ENCODE results near the gene CPNE6.

Gene CPNE6

GRCh38 chr14:24078146-24078545, 6.8 kb downstream of the CPNE6 start:
- no peak overlapping the region for H3K4me3 ChIP-seq (ENCODE audit: low read depth, low read length)
- TF ChIP-seq CTCF (conservative IDR thresholded peaks at IDR 0.05; ENCODE audit: low read depth, low read length) = no peak
- DNase-seq (ENCODE audit: low read depth) = no peak

GRCh38 chr14:24079491-24080141, 8.3 kb downstream of the CPNE6 start:
- no peak for DNase-seq (ENCODE audit: low read depth)
- no peak overlapping the region for H3K4me3 ChIP-seq (ENCODE audit: low read depth, low read length)
- no peak for TF ChIP-seq CTCF (conservative IDR thresholded peaks at IDR 0.05; ENCODE audit: low read depth, low read length)

GRCh38 chr14:24080142-24080530, 8.8 kb downstream of the CPNE6 start:
- no peak for TF ChIP-seq CTCF (conservative IDR thresholded peaks at IDR 0.05; ENCODE audit: low read depth, low read length)
- no peak overlapping the region for H3K4me3 ChIP-seq (ENCODE audit: low read depth, low read length)
- DNase-seq (ENCODE audit: low read depth) = no peak

- TF ChIP-seq CTCF (conservative IDR thresholded peaks at IDR 0.05; ENCODE audit: low read depth, low read length) = no peak
- peak; percentile 24 for DNase-seq (ENCODE audit: low read depth)
- peak overlapping the region; percentile 58 for H3K4me3 ChIP-seq (ENCODE audit: low read depth, low read length)
These were observed 9.8 kb downstream of the CPNE6 start for GRCh38 chr14:24080888-24081738.

GRCh38 chr14:24081739-24082211, 10.4 kb downstream of the CPNE6 start:
- no peak for DNase-seq (ENCODE audit: low read depth)
- TF ChIP-seq CTCF (conservative IDR thresholded peaks at IDR 0.05; ENCODE audit: low read depth, low read length) = no peak
- H3K4me3 ChIP-seq (ENCODE audit: low read depth, low read length) = peak overlapping the region; percentile 58

- DNase-seq (ENCODE audit: low read depth) = no peak
- TF ChIP-seq CTCF (conservative IDR thresholded peaks at IDR 0.05; ENCODE audit: low read depth, low read length) = no peak
- no peak overlapping the region for H3K4me3 ChIP-seq (ENCODE audit: low read depth, low read length)
These were observed 11.2 kb downstream of the CPNE6 start for GRCh38 chr14:24082411-24083080.
